Measurements from ENCODE around the gene ADORA2A.

ADORA2A gene

GRCh38 chr22:24389680-24390079, 37.7 kb upstream of the ADORA2A start:
- TF ChIP-seq, protein P1, sequence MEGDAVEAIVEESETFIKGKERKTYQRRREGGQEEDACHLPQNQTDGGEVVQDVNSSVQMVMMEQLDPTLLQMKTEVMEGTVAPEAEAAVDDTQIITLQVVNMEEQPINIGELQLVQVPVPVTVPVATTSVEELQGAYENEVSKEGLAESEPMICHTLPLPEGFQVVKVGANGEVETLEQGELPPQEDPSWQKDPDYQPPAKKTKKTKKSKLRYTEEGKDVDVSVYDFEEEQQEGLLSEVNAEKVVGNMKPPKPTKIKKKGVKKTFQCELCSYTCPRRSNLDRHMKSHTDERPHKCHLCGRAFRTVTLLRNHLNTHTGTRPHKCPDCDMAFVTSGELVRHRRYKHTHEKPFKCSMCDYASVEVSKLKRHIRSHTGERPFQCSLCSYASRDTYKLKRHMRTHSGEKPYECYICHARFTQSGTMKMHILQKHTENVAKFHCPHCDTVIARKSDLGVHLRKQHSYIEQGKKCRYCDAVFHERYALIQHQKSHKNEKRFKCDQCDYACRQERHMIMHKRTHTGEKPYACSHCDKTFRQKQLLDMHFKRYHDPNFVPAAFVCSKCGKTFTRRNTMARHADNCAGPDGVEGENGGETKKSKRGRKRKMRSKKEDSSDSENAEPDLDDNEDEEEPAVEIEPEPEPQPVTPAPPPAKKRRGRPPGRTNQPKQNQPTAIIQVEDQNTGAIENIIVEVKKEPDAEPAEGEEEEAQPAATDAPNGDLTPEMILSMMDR (conservative IDR thresholded peaks at IDR 0.05) = no peak
- H3K27ac ChIP-seq = no peak overlapping the region

DNA sequence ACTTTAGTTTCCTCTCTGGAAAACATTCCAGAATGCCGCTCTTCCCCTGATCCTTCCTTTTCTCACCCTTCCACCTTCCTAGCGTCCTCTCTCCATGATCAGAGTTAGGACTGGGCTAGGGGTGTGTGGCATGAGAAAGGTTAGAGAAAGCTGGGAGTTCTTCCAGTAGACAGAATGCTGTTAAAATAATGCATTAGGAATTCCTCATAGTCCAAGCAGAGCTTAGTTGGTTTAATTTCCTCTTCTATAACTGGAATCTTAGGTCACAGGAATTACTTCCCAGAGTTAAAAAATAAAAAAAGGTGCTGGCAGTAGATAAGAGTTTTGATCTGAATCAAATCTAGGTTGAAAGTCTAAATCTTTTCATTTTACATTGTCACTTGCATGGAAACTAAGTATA, 37.2 kb upstream of the ADORA2A start:
- TF ChIP-seq, protein P1 (conservative IDR thresholded peaks at IDR 0.05) = no peak
- no peak overlapping the region for H3K27ac ChIP-seq

DNA sequence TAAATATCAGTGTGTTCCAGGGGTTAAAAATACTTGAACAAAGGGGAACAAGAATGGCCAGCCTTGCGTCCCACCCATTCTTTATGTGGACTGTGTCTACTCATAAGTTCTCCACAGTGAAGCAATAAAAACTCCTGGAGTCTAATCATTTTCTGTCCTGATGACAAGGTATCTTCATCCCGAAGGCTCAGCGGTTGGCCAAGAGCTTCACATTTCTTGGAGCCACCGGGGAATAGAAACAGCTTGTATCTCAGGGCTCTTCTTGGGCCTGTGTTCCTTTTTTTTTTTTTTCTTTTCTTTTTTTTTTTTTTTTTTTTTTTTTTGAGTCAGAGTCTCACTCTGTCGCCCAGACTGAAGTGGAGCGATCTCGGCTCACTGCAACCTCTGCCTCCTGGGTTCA, 36.8 kb upstream of the ADORA2A start:
- H3K27ac ChIP-seq = no peak overlapping the region; the same call in 1 of the 2 replicates
- TF ChIP-seq, protein P1 (conservative IDR thresholded peaks at IDR 0.05) = no peak

DNA sequence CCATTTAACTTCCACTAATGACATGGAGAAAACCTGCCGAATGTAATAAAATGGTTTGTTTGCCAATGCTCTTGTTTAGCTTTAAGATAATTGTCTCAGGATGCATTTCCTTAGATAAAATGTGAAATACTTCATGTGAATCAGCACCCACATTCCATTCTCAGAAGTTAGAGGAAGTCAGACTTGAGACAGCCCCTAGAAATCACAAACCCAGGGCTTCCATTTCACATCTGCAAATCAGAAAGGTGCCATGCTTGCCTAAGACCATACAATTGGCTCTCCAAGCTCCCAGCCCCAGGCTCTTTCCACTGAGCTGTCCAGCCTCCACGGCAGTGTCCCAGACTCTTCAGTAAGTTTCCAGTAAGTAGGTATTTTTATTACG, 35.6 kb upstream of the ADORA2A start:
- TF ChIP-seq, protein P1 (conservative IDR thresholded peaks at IDR 0.05) = no peak
- no peak overlapping the region for H3K27ac ChIP-seq

DNA sequence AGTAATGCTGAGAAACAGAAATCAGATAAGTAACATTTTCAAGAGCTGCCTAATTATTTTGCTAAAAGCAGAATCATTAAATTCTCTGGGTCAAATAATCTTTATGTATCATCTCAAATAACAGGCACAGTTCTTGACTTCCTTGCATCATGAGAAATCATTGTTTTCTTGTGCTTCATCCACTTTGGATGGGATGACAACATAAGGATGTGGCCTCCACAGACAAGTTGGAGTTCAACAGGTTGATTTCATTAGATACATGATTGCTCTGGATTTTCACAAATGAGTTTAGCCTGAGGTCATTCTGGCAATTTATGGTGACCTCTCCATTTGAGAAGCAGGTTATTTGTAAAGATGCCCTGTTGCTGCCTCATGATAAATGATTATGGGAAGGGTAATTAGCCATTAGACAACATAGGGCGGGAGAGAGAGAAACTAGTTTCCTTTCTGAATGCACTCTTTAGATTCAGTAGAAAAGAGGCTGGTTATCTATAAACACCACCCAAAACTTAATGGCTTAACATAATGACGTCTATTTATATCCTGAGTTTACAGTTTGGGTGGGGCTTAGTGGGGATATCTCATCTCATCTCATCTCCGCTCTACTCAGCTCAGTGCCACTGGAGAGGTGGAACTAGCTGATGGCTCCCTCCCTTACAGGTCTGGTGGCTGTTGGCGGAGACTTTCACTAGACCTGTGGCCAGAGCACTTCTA, 35.0 kb upstream of the ADORA2A start:
- TF ChIP-seq, protein P1 (conservative IDR thresholded peaks at IDR 0.05) = no peak
- no peak overlapping the region for H3K27ac ChIP-seq

- TF ChIP-seq, protein P1 (conservative IDR thresholded peaks at IDR 0.05) = no peak
- no peak overlapping the region for H3K27ac ChIP-seq
These were observed 34.3 kb upstream of the ADORA2A start for GRCh38 chr22:24393012-24393559.

GRCh38 chr22:24393848-24394247, 33.6 kb upstream of the ADORA2A start:
- TF ChIP-seq, protein P1 (conservative IDR thresholded peaks at IDR 0.05) = no peak
- no peak overlapping the region for H3K27ac ChIP-seq

All from VCaP (cell line).